HG02981 (cell line): ENCODE data around the gene SNX9.
"Not testable (repeated sequence)": the region's sequence is repeated elsewhere in the genome, so short reads cannot be mapped to it uniquely, and the experiment has no call there.

Source experiments
- ATAC-seq: cut with Tn5 transposase; IDR thresholded peaks from one replicate; pipeline ENCODE4 v1.9.1; 2021; ENCODE audit warnings: mild to moderate bottlenecking, moderate library complexity; ENCODE audit not compliant: unreplicated experiment

Gene SNX9

GRCh38 chr6:157853902-157854502 lies 31.0 kb downstream of the SNX9 start:
- ATAC-seq, result no peak

DNA sequence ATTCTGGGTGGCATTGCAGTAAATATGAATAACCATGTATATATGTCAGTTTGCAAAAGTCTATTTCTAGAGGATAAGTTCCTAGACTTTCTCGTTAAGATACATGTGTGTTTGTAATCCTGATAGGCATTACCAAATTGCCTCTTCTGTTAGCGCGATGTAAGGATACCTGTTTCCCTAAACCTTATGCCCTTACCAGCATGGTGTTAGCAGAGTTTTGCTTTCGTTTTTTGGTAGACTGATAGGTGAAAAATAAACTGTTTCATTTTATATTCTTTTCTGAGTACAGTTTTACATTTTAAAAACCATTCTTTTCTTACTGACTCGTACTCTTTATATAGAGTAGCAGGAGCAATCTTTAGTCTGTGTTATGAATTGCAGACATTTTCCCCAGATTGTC lies 32.3 kb downstream of the SNX9 start:
- no peak for ATAC-seq

- ATAC-seq, result not testable (repeated sequence)
Observed at GRCh38 chr6:157855804-157856203, 32.8 kb downstream of the SNX9 start.

DNA sequence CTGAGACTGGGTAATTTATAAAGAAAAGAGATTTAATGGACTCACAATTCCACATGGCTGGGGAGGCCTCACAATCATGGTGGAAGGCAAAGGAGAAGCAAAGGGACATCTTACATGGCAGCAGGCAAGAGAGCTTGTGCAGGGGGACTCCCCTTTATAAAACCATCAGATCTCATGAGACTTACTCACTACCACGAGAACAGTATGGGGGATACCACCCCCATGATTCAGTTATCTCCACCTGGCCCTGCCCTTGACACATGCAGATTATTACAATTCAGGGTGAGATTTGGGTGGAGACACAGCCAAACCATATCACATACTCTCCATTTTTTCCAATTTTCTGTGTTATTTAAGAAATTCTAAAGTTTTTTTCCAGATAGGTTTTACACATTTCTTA lies 35.6 kb downstream of the SNX9 start:
- not testable (repeated sequence) for ATAC-seq

- ATAC-seq, result no peak
Observed at GRCh38 chr6:157859775-157860504, 36.9 kb downstream of the SNX9 start.

- ATAC-seq, result no peak
Observed at GRCh38 chr6:157860505-157860991, 37.5 kb downstream of the SNX9 start.

- no peak for ATAC-seq
Observed at GRCh38 chr6:157861184-157861583, 38.1 kb downstream of the SNX9 start.

- ATAC-seq, result no peak
Observed at GRCh38 chr6:157861814-157862213, 38.8 kb downstream of the SNX9 start.

DNA sequence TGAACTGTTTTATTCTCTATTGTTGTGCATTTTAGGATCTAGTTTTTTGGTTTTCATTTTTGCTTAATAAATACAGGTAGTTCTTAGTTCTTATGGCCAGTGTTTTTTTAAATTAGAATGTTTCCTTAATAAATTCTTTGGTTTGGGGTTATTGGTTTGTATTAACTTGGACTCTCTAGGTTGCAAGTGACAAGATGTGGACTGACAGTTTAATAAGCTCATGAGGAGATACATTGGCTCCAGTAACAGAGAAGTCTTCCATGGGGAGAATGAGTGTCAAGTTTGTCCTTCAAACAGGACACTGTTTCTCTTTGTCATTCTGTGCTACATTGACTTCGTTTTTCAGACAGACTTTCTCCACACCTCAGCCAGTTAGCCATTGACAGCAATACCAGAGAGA lies 39.7 kb downstream of the SNX9 start:
- no peak for ATAC-seq

DNA sequence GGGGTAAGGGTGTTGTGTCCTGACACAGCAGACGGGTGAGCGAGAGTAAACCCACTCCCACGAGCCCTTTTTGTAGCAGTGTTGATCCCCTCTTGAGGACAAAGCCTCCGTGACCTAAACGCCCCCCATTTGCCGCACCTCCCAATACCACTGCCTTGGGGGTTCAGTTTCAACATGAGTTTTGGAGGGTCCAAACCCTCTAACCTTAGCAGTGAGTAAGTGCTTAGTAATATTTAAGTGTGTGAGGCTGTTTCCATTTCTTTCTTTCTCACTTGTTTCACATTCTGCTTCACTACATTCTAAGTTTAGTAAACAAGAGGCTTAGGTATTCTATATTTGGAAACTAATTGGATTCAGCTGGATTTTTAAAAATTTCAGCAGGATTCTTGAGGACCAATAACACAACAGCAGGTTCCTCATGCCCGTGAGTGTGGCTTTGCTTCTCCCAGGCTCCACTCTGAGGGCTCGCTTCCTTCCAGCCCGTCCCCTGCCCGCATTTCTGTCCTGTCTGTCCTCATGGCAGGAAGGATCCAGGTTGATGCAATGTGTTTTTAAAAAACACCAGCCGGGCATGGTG lies 41.2 kb downstream of the SNX9 start:
- ATAC-seq, result no peak

DNA sequence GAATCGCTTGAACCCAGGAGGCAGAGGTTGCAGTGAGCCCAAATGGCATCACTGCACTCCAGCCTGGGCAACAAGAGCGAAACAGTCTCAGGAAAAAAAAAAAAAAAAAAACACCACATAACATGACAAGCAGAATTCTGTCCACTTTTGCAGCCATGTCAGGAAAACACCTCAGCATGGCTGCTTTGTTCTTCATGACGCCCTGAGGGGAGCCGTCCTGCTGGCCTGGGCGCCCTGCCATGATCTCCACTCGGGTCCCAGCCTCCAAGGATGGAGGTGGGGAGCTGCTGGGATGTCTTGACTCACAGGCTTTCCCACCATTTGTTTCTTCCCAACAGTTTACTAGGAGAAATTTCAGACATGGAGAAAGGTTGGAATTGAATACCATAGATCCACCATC lies 42.2 kb downstream of the SNX9 start:
- no peak for ATAC-seq

DNA sequence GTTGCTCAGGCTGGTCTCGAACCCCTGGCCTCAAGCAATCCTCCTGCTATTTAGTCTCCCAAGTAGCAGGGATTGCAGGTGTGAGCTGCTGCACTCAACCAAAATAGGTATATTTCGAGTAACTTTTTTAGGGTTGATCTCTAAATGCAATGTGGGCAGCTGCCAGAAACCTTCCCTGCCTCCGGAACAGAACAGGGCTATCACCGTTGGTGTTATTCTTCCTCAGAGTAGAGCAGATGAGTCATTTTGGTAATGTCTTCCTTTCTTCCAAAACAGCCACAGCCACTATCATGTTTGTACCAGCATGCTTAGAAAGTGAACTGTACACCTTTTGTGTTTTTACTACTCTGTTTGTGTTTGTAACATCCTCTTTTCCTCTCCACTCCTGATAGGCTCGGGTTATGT lies 44.1 kb downstream of the SNX9 start:
- no peak for ATAC-seq

- no peak for ATAC-seq
Observed at GRCh38 chr6:157867981-157868380, 44.9 kb downstream of the SNX9 start.

DNA sequence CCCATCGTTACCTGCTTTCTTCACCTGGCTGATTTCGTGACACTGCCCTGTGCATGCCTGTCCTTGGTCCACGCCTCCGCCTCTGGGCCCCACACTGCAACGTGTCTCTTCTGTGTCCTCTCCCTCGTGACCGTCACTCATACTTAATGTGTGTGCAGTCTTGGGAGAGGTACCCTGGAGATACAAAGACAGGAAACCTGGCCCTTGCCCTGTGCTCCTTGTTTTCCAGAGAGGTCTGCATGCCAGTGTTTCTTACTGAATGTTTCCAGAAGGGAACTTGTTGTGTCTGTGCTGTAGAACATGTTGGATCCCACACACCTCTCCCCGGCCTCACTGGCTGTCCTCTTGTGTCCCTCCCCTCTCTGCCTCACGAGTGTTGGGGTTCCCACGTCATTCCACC lies 45.8 kb downstream of the SNX9 start:
- no peak for ATAC-seq

- ATAC-seq, result no peak
Observed at GRCh38 chr6:157869673-157870302, 46.7 kb downstream of the SNX9 start.

GRCh38 chr6:157873735-157874344 lies 50.8 kb downstream of the SNX9 start:
- ATAC-seq, result no peak

DNA sequence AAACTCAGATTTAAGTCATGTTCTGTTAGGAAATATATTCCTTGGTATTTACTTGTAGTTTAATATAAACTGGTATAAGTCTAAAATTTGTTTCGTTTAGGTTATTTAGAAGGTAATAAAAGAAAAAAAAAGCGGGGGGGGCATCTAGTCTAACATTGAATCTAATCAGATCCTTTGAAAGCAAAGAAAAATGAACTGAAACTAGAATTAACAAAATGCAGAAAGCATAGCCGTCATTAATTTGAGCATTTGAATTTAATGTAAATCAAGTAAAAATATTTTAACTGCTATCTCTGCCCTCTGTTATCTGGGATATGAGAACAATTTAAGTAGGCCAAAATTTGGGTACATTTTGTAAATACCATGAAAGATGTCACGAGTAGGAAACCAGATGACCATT lies 54.1 kb downstream of the SNX9 start:
- no peak for ATAC-seq

GRCh38 chr6:157877573-157878438 lies 54.8 kb downstream of the SNX9 start:
- no peak for ATAC-seq

DNA sequence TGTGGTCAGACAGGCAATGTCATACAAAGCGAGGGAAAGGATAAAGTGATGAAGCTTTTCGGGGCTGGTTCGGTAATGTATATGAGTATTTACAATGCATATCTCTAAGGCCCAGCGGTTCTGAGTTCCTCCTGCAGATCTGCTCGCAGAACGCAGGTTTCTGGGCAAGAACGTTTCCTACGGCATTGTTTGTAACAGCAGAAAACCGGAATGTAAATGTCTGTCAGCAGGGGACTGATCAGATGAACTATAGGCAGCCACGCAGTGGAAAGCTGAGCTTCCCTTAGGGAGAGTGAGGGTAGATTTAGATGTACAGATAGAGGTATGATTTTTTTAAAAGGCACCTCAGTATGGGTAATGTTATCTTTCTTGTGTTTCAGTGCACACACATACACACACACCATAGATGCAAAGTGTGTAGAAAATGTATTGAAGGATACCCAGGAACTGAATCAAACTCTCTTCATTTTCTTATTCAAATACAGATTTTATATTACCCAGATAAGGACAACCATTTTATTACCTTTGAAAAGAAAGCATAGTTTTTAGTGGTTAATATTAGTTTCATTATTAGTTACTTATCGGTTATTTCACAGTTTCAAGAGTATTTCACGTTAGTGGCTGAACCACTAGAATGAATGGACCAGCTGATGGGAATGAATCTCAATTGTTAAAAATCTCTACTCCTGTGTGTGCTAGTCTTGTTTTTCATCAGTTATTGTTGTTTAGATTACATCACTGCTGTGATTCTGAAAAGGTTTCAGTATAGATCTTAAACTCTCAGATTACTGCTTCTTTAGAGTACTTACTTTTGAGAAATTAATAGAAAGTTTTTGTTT lies 56.2 kb downstream of the SNX9 start:
- ATAC-seq, result peak; percentile 88

- ATAC-seq, result peak; percentile 41
Observed at GRCh38 chr6:157879873-157880254, 56.8 kb downstream of the SNX9 start.
